Upper lobe of right lung (tissue), 1 donor: Measurements from ENCODE around the gene DMD. TPM values are rescaled to one million over a fixed set of nuclear protein-coding genes. Genes with fewer than 3 reads are reported as not detected.

Experiments
- ATAC-seq: fragments of 200-7000 bp; cut with Tn5 transposase; one replicate; pipeline ENCODE4 v1.9.1; 2020; ENCODE audit warnings: mild to moderate bottlenecking, moderate library complexity
- DNase-seq: peaks from one replicate; pipeline ENCODE4 v3.0.0-alpha.2; 2020
- H3K27ac ChIP-seq: fragments of 200-600 bp; one replicate; pipeline ENCODE4 v1.8.0; 2022
- H3K27me3 ChIP-seq: fragments of 200-600 bp; one replicate; pipeline ENCODE4 v1.8.0; 2022; ENCODE audit warnings: mild to moderate bottlenecking
- H3K36me3 ChIP-seq: fragments of 200-600 bp; one replicate; pipeline ENCODE4 v1.8.0; 2022
- H3K4me1 ChIP-seq: fragments of 200-600 bp; one replicate; pipeline ENCODE4 v1.8.0; 2022
- H3K4me3 ChIP-seq: fragments of 200-600 bp; one replicate; pipeline ENCODE4 v1.8.0; 2022; ENCODE audit warnings: mild to moderate bottlenecking
- H3K9me3 ChIP-seq: fragments of 200-600 bp; one replicate; pipeline ENCODE4 v1.8.0; 2022
- intact Hi-C: fragments of 100-400 bp; cut with DNase I; formaldehyde crosslinking; loops from one replicate; pipeline ENCODE4 v1.11.0; 2022
- total RNA-seq: library from RNA; stranded (reverse); fragmentation: NEBNext Ultra II Directional; extraction: Animal tissue kit (Norgen Biotek cat#: 25700); gene quantifications from one replicate; pipeline ENCODE4 v1.2.1, GENCODE V29; 2021
- TF ChIP-seq, protein P1 (sequence below): fragments of 200-600 bp; IDR thresholded peaks from one replicate; pipeline ENCODE4 v1.8.0; 2022; ENCODE audit warnings: antibody characterized with exemption
- donor health status: DM: no; HTN: yes; CAD: no; lungs with severe emphysema.

DMD gene
- total RNA-seq, 1 donor from 2014 or later = 24.7 TPM

DNA sequence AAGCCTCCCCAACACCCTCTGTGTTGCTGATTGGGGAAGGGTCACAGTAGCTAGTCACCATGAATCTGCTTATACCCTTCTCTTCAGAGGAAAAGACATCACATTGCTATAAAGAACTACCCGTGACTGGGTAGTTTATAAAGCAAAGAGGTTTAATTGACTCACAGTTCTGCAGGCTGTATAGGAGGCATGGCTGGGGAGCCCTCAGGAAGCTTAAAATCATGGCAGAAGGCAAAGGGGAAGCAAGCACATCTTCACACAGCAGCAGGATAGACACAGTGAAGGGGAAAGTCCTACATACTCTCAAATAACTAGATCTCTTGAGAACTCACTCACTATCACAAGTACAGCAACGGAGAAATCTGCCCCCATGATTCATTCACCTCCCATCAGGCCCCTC lies 1910.1 kb downstream of the DMD start:
- H3K9me3 ChIP-seq = no peaks in the 10 kb centered on the region
- no peak overlapping the region for H3K4me3 ChIP-seq
- intact Hi-C loops = no loop called here
- no peak overlapping the region for H3K27ac ChIP-seq
- TF ChIP-seq, protein P1, sequence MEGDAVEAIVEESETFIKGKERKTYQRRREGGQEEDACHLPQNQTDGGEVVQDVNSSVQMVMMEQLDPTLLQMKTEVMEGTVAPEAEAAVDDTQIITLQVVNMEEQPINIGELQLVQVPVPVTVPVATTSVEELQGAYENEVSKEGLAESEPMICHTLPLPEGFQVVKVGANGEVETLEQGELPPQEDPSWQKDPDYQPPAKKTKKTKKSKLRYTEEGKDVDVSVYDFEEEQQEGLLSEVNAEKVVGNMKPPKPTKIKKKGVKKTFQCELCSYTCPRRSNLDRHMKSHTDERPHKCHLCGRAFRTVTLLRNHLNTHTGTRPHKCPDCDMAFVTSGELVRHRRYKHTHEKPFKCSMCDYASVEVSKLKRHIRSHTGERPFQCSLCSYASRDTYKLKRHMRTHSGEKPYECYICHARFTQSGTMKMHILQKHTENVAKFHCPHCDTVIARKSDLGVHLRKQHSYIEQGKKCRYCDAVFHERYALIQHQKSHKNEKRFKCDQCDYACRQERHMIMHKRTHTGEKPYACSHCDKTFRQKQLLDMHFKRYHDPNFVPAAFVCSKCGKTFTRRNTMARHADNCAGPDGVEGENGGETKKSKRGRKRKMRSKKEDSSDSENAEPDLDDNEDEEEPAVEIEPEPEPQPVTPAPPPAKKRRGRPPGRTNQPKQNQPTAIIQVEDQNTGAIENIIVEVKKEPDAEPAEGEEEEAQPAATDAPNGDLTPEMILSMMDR = no peak
- no peaks in the 10 kb centered on the region for H3K36me3 ChIP-seq
- H3K27me3 ChIP-seq = no peaks in the 10 kb centered on the region
- no peaks in the 10 kb centered on the region for H3K4me1 ChIP-seq
- no peak for ATAC-seq
- DNase-seq = no peak

DNA sequence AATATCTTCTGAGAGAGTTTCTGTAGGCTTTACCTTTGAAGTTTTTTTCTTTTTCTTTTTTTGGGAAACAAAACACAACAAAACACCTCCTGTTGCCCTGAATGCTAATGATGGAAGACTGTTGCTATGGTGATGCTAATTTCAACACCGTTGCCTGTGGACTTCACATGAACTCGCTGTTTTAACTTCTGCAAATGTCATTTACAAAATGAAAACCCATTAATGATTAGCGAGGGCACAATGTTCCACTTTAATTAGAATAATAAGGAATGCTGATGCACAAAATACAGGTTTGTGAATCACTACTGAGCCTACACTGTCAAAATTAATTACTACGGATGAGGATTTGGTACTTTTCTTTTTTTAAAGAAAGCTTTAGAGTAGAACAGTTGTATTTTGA lies 1912.4 kb downstream of the DMD start:
- DNase-seq (no peak), ATAC-seq (no peak)
- Histone ChIP-seq H3K36me3 (no peaks in the 10 kb centered on the region), H3K9me3 (no peaks in the 10 kb centered on the region), H3K27me3 (no peaks in the 10 kb centered on the region), H3K4me3 (no peak overlapping the region), H3K27ac (no peak overlapping the region), H3K4me1 (no peaks in the 10 kb centered on the region)
- intact Hi-C loops = no loop called here
- TF ChIP-seq, protein P1 = no peak

DNA sequence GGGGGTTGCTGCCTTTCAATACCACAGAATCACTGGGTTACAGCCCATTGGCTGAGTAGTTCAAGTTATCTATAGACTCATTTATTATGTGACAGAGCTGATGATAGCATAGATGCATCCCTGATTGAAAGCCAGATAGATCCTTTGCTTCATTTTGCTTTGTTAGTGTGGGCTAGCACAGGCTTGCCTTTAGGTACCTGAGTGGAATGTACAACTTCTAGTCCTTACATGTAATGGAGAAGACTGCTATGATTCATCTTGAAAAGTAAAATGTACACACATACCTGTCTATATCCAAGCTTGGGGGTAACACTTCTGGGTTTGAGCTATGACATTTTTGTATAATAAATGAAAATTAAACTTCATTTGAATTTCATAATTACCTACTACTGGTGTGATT lies 1913.5 kb downstream of the DMD start:
- TF ChIP-seq, protein P1 = no peak
- H3K9me3 ChIP-seq = no peaks in the 10 kb centered on the region
- H3K36me3 ChIP-seq = no peaks in the 10 kb centered on the region
- ATAC-seq (no peak), DNase-seq (no peak)
- H3K4me3 ChIP-seq = no peak overlapping the region
- no peaks in the 10 kb centered on the region for H3K27me3 ChIP-seq
- no peak overlapping the region for H3K27ac ChIP-seq
- no peaks in the 10 kb centered on the region for H3K4me1 ChIP-seq
- intact Hi-C loops = no loop called here

DNA sequence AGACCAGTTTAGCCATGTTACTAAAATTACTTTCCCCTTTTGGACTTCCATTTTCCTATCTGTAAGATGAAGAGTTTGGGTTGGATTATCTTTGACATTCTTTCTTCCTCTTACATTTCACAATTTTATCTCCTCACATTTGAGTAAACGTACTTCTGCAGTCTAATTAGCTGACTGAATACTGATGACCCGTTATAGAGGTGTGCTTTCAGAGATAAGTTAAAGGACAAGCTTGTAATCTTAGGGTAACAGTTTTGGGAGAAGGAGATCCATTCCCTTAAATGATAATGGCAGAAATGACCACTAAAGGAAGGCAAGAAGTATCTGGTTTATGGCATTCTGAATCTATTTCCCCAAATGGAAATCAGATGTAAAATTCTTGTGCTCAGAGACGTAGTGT lies 1916.9 kb downstream of the DMD start:
- intact Hi-C loops = no loop called here
- ATAC-seq (no peak), DNase-seq (no peak)
- Histone ChIP-seq H3K4me1 (no peaks in the 10 kb centered on the region), H3K4me3 (no peak overlapping the region), H3K27me3 (no peaks in the 10 kb centered on the region), H3K9me3 (no peaks in the 10 kb centered on the region), H3K36me3 (no peaks in the 10 kb centered on the region), H3K27ac (no peak overlapping the region)
- TF ChIP-seq, protein P1 = no peak

DNA sequence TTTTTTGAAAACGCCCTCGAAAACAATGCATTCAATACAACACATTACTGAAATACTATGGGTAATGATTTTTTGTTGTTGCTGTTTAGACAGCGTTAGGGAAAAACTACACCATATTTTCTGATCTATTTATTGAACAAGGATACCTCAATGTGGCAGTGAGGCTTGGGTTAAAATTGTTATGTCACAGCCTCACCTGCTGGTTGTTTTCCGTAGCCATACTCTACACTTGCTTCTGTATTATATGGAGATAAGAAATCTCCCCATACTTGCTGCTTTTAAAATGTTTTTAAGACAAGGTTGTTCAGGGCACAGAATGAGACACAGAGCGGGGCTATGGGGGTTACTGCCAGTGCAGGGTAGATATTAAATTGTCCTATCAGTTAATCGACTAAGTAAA lies 1917.9 kb downstream of the DMD start:
- Histone ChIP-seq H3K36me3 (no peaks in the 10 kb centered on the region), H3K4me1 (no peaks in the 10 kb centered on the region), H3K27ac (no peak overlapping the region), H3K27me3 (no peaks in the 10 kb centered on the region), H3K4me3 (no peak overlapping the region), H3K9me3 (no peaks in the 10 kb centered on the region)
- no peak for DNase-seq
- ATAC-seq = no peak
- TF ChIP-seq, protein P1 = no peak
- intact Hi-C loops = no loop called here

DNA sequence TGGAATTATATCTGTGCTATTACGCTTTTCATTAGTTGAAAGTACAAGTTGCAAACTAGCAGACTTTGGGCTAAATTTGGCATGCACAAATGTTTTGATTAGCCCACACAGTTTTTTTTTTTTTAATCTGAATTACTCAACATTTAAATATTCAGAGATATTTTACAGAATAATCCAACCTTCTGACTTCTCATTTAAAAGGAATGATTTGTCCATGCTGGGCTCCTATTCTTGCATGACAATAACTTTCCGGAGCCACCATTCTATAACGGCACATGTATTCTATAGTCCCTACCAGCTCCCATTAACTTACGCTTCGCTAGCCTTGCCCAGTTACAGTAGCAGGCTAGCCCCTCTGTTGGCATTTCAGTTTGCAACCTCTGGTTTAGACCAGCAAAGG lies 1920.2 kb downstream of the DMD start:
- TF ChIP-seq, protein P1 = no peak
- intact Hi-C loops = no loop called here
- Histone ChIP-seq H3K36me3 (no peaks in the 10 kb centered on the region), H3K27ac (no peak overlapping the region), H3K4me1 (no peaks in the 10 kb centered on the region), H3K9me3 (no peaks in the 10 kb centered on the region), H3K27me3 (no peaks in the 10 kb centered on the region), H3K4me3 (no peak overlapping the region)
- ATAC-seq (no peak), DNase-seq (no peak)
